Heart right ventricle (tissue), 16 donors: ENCODE data around the gene PRPS2. TPM values are rescaled to one million over a fixed set of nuclear protein-coding genes. Genes with fewer than 3 reads are reported as not detected.

Source experiments
- ATAC-seq, 8 donors: fragments of 200-7000 bp; cut with Tn5 transposase; one replicate each; pipeline ENCODE4 v1.9.1; 2020; ENCODE audit warnings: mild to moderate bottlenecking in 8 of 8, moderate library complexity in 8 of 8, moderate number of reproducible peaks in 1 of 8
- DNase-seq, 2 donors: peaks; one replicate each; pipeline ENCODE4 v3.0.0-alpha.2; 2020
- H3K27ac ChIP-seq, 10 donors: fragments of 200-600 bp; sonication (generic) in 2 of 10; one replicate each; pipeline versions ENCODE4 v1.5.0 to v1.8.0; 2020 to 2022; ENCODE audit warnings: mild to moderate bottlenecking in 3 of 10
- H3K27me3 ChIP-seq, 7 donors: fragments of 200-600 bp; one replicate each; pipeline ENCODE4 v1.8.0; 2021 to 2022; ENCODE audit warnings: mild to moderate bottlenecking in 2 of 7
- H3K36me3 ChIP-seq, 9 donors: fragments of 200-600 bp; sonication (generic) in 1 of 9; one replicate each; pipeline versions ENCODE4 v1.5.0 to v1.8.0; 2020 to 2022; ENCODE audit warnings: mild to moderate bottlenecking in 2 of 9
- H3K4me1 ChIP-seq, 9 donors: fragments of 200-600 bp; sonication (generic) in 1 of 9; one replicate each; pipeline versions ENCODE4 v1.5.0 to v1.8.0; 2020 to 2022; ENCODE audit warnings: mild to moderate bottlenecking in 4 of 9
- H3K4me3 ChIP-seq, 10 donors: fragments of 200-600 bp; sonication (generic) in 2 of 10; one replicate each; pipeline versions ENCODE4 v1.5.0 to v1.8.0; 2020 to 2022; ENCODE audit warnings: mild to moderate bottlenecking in 7 of 10, moderate library complexity in 2 of 10
- H3K9me3 ChIP-seq, 11 donors: fragments of 200-600 bp in 10 of 11; sonication (generic) in 2 of 11; one replicate each; pipeline versions ENCODE4 v1.5.0 to v1.8.0; 2013 to 2022; ENCODE audit warnings: mild to moderate bottlenecking in 2 of 11, control low read depth in 1 of 11, moderate library complexity in 1 of 11
- WGBS, 2 donors: extraction: QIAGEN DNeasy Blood & Tissue Kit; methylation state at CpG; one replicate each; pipeline ENCODE4 v1.1.7; 2013; ENCODE audit warnings: inconsistent platforms in 1 of 2; 5-methylcytosine and 5-hydroxymethylcytosine counted together
- intact Hi-C, 10 donors: fragments of 100-400 bp; cut with DNase I; formaldehyde crosslinking; loops; one replicate each; pipeline versions ENCODE4 v1.11.1 to v1.14.2; 2022
- polyA plus RNA-seq, 2 donors: library from polyadenylated mRNA; stranded (reverse); fragments of 200-250 nt; gene quantifications; one replicate each; pipeline ENCODE4 v1.2.3, GENCODE V29; 2013
- total RNA-seq, 10 donors: library from RNA; stranded (reverse); fragmentation: NEBNext Ultra II Directional in 3 of 10; extraction: Animal tissue kit (Norgen Biotek cat#: 25700) in 3 of 10; gene quantifications; one replicate each; pipeline versions ENCODE4 v1.2.1 to v1.2.4, GENCODE V29; 2021 to 2023
- TF ChIP-seq, protein P1 (sequence below), 9 donors: fragments of 200-600 bp; sonication (generic) in 2 of 9; IDR thresholded peaks; one replicate each; pipeline versions ENCODE4 v1.5.0 to v1.8.0; 2021 to 2022; ENCODE audit warnings: antibody characterized with exemption in 9 of 9, mild to moderate bottlenecking in 5 of 9, moderate library complexity in 1 of 9
- donor health status: Arrhythmogenic right ventricular cardiomyopathy.
- donor health status: ischemic (EF 13 %, LVEDD 7.1; RV severe dilation, severe dysfunction).
- donor health status: healthy with polysubstance abuse.
- donor health status: DM: no; HTN: yes; CAD: no.
- donor health status: DM: no; HTN: no; CAD: no.
- donor health status: ischemic (EF 25% LVEDD 6.9; RV normal size, moderate dysfunction).
- donor health status: ischemic (EF 25% LVEDD 5.7; RV mildly dilated, moderate dysfunction).
- donor health status: healthy.
- donor health status: DM: yes; HTN: yes; CAD: no.
- donor health status: Ischemic cardiomyopathy.
- donor health status: ischemic (EF 35%, LVEDD 5.7; RV mildly dilated, moderate dysfunction).
- donor health status: nonischemic (EF 11% LVEDD 7.7; RV severe dilation, severe dysfunction).
- donor health status: DM: yes; HTN: yes; CAD: no.
- donor health status: PGD.
- donor health status: ischemic (EF 29% LVEDD 5.4; RV normal size, mild dysfunction).
- donor health status: nonischemic (EF 23%, LVEDD 6.1; RV moderate dilation, normal function).

The PRPS2 gene
- total and polyA plus RNA-seq, 12 donors: 2.1 to 9.7 (median 3.6) TPM

DNA sequence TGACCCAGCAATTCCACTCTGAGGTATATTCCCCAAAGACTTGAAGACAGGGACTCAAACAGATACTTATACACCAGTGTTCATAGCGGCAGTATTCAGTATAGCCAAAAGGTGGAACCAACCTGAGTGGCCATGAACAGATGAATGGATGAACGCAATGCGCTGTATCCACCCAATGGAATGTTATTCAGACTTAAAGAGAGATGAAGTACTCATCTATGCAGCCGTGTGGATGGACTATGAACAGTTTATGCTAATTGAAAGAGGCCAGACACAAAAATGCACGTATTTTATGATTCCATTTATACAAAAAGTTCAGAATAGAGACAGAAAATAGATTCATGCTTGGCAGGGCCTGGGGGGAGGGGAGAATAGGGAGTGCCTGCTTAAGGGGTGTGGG lies 26.3 kb downstream of the PRPS2 start:
- no peak for ATAC-seq
- peaks cover 0 to 26% (median 0%) of the 10 kb centered on the region in 7 donors for H3K27me3 ChIP-seq
- no peaks in the 10 kb centered on the region for H3K4me1 ChIP-seq
- TF ChIP-seq, protein P1, sequence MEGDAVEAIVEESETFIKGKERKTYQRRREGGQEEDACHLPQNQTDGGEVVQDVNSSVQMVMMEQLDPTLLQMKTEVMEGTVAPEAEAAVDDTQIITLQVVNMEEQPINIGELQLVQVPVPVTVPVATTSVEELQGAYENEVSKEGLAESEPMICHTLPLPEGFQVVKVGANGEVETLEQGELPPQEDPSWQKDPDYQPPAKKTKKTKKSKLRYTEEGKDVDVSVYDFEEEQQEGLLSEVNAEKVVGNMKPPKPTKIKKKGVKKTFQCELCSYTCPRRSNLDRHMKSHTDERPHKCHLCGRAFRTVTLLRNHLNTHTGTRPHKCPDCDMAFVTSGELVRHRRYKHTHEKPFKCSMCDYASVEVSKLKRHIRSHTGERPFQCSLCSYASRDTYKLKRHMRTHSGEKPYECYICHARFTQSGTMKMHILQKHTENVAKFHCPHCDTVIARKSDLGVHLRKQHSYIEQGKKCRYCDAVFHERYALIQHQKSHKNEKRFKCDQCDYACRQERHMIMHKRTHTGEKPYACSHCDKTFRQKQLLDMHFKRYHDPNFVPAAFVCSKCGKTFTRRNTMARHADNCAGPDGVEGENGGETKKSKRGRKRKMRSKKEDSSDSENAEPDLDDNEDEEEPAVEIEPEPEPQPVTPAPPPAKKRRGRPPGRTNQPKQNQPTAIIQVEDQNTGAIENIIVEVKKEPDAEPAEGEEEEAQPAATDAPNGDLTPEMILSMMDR (IDR thresholded peaks at IDR 0.05): no peak
- H3K36me3 ChIP-seq: peaks cover 0 to 19% (median 0%) of the 10 kb centered on the region in 9 donors
- H3K27ac ChIP-seq: no peak overlapping the region
- H3K9me3 ChIP-seq: no peaks in the 10 kb centered on the region
- H3K4me3 ChIP-seq: no peak overlapping the region
- intact Hi-C loops: loop anchor here in 8 of 10 donors (5.0 to 10.0 kb wide), 5 partner anchors 75 to 1217 kb away; no protein-coding TSS in a partner anchor
- DNase-seq: no peak
- 77 to 78% methylated on average over 5 of the region's 5 CpGs for WGBS, 2 donors

DNA sequence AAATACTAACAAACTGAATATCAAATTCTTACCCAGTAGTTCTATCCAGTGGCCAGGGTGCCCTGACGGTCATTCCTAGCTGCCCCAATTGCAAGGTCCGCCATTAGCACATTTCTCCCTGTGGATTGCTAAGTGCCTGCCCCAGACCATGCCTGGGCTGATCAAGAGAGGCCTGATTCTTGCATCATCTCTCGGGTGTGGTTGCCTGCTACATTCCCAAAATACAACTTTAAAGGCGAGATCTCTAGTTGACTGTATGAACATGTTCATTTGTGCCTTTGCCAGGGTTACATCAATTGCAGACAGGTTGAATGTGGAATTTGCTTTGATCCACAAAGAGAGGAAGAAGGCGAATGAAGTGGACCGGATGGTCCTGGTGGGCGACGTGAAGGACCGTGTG lies 28.0 kb downstream of the PRPS2 start:
- H3K36me3 ChIP-seq: peaks cover 0 to 25% (median 0%) of the 10 kb centered on the region in 9 donors
- TF ChIP-seq, protein P1 (IDR thresholded peaks at IDR 0.05): no peak
- intact Hi-C loops: loop anchor here in 8 of 10 donors (5.0 to 10.0 kb wide), 5 partner anchors 73 to 1216 kb away; no protein-coding TSS in a partner anchor
- H3K27me3 ChIP-seq: peaks cover 0 to 26% (median 0%) of the 10 kb centered on the region in 7 donors
- no peak for ATAC-seq
- 91 to 95% methylated on average over 9 of the region's 9 CpGs for WGBS, 2 donors
- no peak overlapping the region for H3K27ac ChIP-seq
- H3K9me3 ChIP-seq: no peaks in the 10 kb centered on the region
- H3K4me1 ChIP-seq: no peaks in the 10 kb centered on the region
- no peak for DNase-seq
- no peak overlapping the region for H3K4me3 ChIP-seq

DNA sequence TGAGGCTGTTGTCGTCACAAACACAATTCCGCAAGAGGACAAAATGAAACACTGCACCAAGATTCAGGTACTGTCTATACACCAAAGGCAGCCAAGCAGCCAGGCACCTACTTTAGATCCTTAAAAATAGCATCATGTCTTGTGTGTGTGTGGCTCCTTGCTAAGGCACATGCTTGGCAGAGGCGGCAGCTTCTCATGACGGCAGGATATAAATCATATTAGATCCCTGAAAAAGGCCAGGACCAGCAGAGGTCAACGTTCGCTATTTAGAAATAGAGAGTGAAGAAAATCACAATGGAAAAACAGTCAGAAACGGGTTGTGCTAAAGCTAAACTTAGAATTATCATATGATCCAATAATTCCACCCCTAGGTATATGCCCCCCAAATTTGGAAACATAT lies 29.5 kb downstream of the PRPS2 start:
- no peak overlapping the region for H3K4me3 ChIP-seq

DNA sequence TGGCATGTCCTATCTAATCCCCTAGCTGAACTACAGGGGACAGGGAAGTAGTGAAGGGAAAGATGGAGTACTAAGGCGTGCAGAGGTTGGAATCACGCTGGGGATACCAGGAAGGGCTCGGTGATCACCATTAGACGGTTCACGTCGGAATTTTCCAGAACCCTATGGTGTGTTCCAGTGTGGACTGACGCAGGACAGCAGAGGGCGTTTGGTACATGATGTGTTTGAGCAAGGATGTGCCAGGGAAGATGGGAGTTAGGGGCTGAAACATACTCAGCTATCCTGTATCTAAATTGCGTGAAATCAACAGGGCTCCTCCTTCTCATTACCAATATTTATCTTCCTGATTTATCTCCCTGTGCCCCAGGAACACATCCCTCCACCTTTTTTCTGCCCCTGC lies 33.7 kb downstream of the PRPS2 start:
- intact Hi-C loops: no loop called here
- 85 to 90% methylated on average over 9 of the region's 9 CpGs for WGBS, 2 donors
- no peaks in the 10 kb centered on the region for H3K4me1 ChIP-seq
- H3K36me3 ChIP-seq: peaks cover 0 to 25% (median 0%) of the 10 kb centered on the region in 9 donors
- TF ChIP-seq, protein P1 (IDR thresholded peaks at IDR 0.05): no peak
- no peak overlapping the region for H3K27ac ChIP-seq
- no peaks in the 10 kb centered on the region for H3K9me3 ChIP-seq
- DNase-seq (no peak), ATAC-seq (no peak)
- H3K4me3 ChIP-seq: no peak overlapping the region
- H3K27me3 ChIP-seq: peaks cover 0 to 4% (median 0%) of the 10 kb centered on the region in 7 donors

More for the DNA sequence above, 29.5 kb downstream of the PRPS2 start:
- intact Hi-C loops: no loop called here
- Histone ChIP-seq H3K27me3 (peaks cover 0 to 26% (median 0%) of the 10 kb centered on the region in 7 donors), H3K4me1 (no peaks in the 10 kb centered on the region), H3K36me3 (peaks cover 0 to 25% (median 0%) of the 10 kb centered on the region in 9 donors), H3K9me3 (no peaks in the 10 kb centered on the region), H3K27ac (no peak overlapping the region)
- TF ChIP-seq, protein P1 (IDR thresholded peaks at IDR 0.05): no peak
- WGBS, 2 donors: 92 to 95% methylated on average over 7 of the region's 7 CpGs
- DNase-seq (no peak), ATAC-seq (no peak)
